HEK293 (cell line): Measurements from ENCODE around the gene DGUOK.

ENCODE experiments used
- AEBP2 ChIP-seq: fragments of 450-650 bp; formaldehyde crosslinking; IDR thresholded peaks from 2 replicates; pipeline ENCODE4 v1.5.1; 2016; ENCODE audit warnings: missing biosample characterization, missing genetic modification characterization, borderline replicate concordance
- KLF7 ChIP-seq: fragments of 450-650 bp; formaldehyde crosslinking; IDR thresholded peaks from 2 replicates; pipeline ENCODE4 v1.5.1; 2016; ENCODE audit warnings: missing biosample characterization, missing genetic modification characterization, borderline replicate concordance
- MEIS1 ChIP-seq: sonication (generic); formaldehyde crosslinking; IDR thresholded peaks from 2 replicates; pipeline ENCODE4 v1.8.1; 2022; ENCODE audit warnings: missing genetic modification reagents, mild to moderate bottlenecking, borderline replicate concordance
- MYNN ChIP-seq: fragments of 450-650 bp; formaldehyde crosslinking; IDR thresholded peaks from 2 replicates; pipeline ENCODE4 v1.5.1; 2016; ENCODE audit warnings: missing biosample characterization, missing genetic modification characterization, borderline replicate concordance
- SCRT1 ChIP-seq: fragments of 450-650 bp; formaldehyde crosslinking; IDR thresholded peaks from 2 replicates; pipeline ENCODE4 v1.5.1; 2016; ENCODE audit warnings: missing biosample characterization, missing genetic modification characterization, borderline replicate concordance
- TRIM28 ChIP-seq: IDR thresholded peaks from 2 replicates; pipeline ENCODE4 v1.6.1; 2011; ENCODE audit warnings: low read length, control low read depth, borderline replicate concordance
- YY1 ChIP-seq: fragments of 450-650 bp; formaldehyde crosslinking; IDR thresholded peaks from 2 replicates; pipeline ENCODE4 v1.5.1; 2018; ENCODE audit warnings: missing biosample characterization, missing genetic modification characterization
- ZBTB20 ChIP-seq: fragments of 450-650 bp; formaldehyde crosslinking; IDR thresholded peaks from 2 replicates; pipeline ENCODE4 v1.5.1; 2016; ENCODE audit warnings: missing biosample characterization, missing genetic modification characterization
- ZBTB8A ChIP-seq: fragments of 450-650 bp; formaldehyde crosslinking; IDR thresholded peaks from 2 replicates; pipeline ENCODE4 v1.5.1; 2016; ENCODE audit warnings: missing biosample characterization, missing genetic modification characterization
- ZNF132 ChIP-seq: fragments of 450-650 bp; formaldehyde crosslinking; IDR thresholded peaks from 2 replicates; pipeline ENCODE4 v1.5.1; 2017; ENCODE audit warnings: missing biosample characterization, missing genetic modification characterization, borderline replicate concordance
- ZNF133 ChIP-seq: fragments of 450-650 bp; formaldehyde crosslinking; IDR thresholded peaks from 2 replicates; pipeline ENCODE4 v1.5.1; 2016; ENCODE audit warnings: missing biosample characterization, missing genetic modification characterization
- ZNF146 ChIP-seq: fragments of 450-650 bp; formaldehyde crosslinking; IDR thresholded peaks from 2 replicates; pipeline ENCODE4 v1.5.1; 2016; ENCODE audit warnings: missing biosample characterization, missing genetic modification characterization
- ZNF157 ChIP-seq: fragments of 450-650 bp; formaldehyde crosslinking; IDR thresholded peaks from 2 replicates; pipeline ENCODE4 v1.5.1; 2016; ENCODE audit warnings: missing biosample characterization, missing genetic modification characterization
- ZNF174 ChIP-seq: fragments of 450-650 bp; formaldehyde crosslinking; IDR thresholded peaks from 2 replicates; pipeline ENCODE4 v1.5.0; 2017; ENCODE audit warnings: missing biosample characterization, mild to moderate bottlenecking, missing genetic modification characterization
- ZNF26 ChIP-seq: fragments of 450-650 bp; formaldehyde crosslinking; IDR thresholded peaks from 2 replicates; pipeline ENCODE4 v1.5.1; 2016; ENCODE audit warnings: missing biosample characterization, missing genetic modification characterization
- ZNF341 ChIP-seq: fragments of 450-650 bp; formaldehyde crosslinking; IDR thresholded peaks from 2 replicates; pipeline ENCODE4; 2016; ENCODE audit warnings: low read depth, missing biosample characterization, missing genetic modification characterization
- ZNF416 ChIP-seq: fragments of 450-650 bp; formaldehyde crosslinking; IDR thresholded peaks from 2 replicates; pipeline ENCODE4 v1.5.1; 2016; ENCODE audit warnings: missing biosample characterization, missing genetic modification characterization
- ZNF544 ChIP-seq: fragments of 450-650 bp; formaldehyde crosslinking; IDR thresholded peaks from 2 replicates; pipeline ENCODE4 v1.5.0; 2017; ENCODE audit warnings: missing biosample characterization, missing genetic modification characterization
- ZNF600 ChIP-seq: fragments of 450-650 bp; formaldehyde crosslinking; IDR thresholded peaks from 2 replicates; pipeline ENCODE4 v1.5.1; 2016; ENCODE audit warnings: missing biosample characterization, missing genetic modification characterization
- ZNF837 ChIP-seq: fragments of 450-650 bp; formaldehyde crosslinking; IDR thresholded peaks from 2 replicates; pipeline ENCODE4 v1.5.1; 2016; ENCODE audit warnings: missing biosample characterization, missing genetic modification characterization
- ZSCAN4 ChIP-seq: fragments of 450-650 bp; formaldehyde crosslinking; IDR thresholded peaks from 2 replicates; pipeline ENCODE4 v1.5.1; 2017; ENCODE audit warnings: missing biosample characterization, missing genetic modification characterization
- TF ChIP-seq, protein P1 (sequence below): fragments of 450-650 bp; formaldehyde crosslinking; IDR thresholded peaks from 2 replicates; pipeline ENCODE4 v1.5.1; 2016; ENCODE audit warnings: missing biosample characterization, missing genetic modification characterization
- TF ChIP-seq, protein P2 (sequence below): fragments of 450-650 bp; formaldehyde crosslinking; IDR thresholded peaks from 2 replicates; pipeline ENCODE4 v1.5.1; 2017; ENCODE audit warnings: missing biosample characterization, missing genetic modification characterization
- TF ChIP-seq, protein P3 (sequence below): fragments of 450-650 bp; formaldehyde crosslinking; IDR thresholded peaks from 2 replicates; pipeline ENCODE4 v1.5.1; 2016; ENCODE audit warnings: missing biosample characterization, missing genetic modification characterization
- TF ChIP-seq, protein P4 (sequence below): fragments of 450-650 bp; formaldehyde crosslinking; IDR thresholded peaks from 2 replicates; pipeline ENCODE4 v1.5.1; 2016; ENCODE audit warnings: missing biosample characterization, missing genetic modification characterization

DGUOK gene

GRCh38 chr2:74002505-74003421 lies 76.1 kb downstream of the DGUOK start (continued):
- TF ChIP-seq ZNF837 (tag by site-specific recombination) (no peak), ZNF157 (tag by site-specific recombination) (no peak), MYNN (no peak), YY1 (no peak), ZNF600 (tag by site-specific recombination) (no peak), ZBTB8A (tag by site-specific recombination) (no peak), SCRT1 (no peak), AEBP2 (tag by site-specific recombination) (no peak), ZBTB20 (tag by site-specific recombination) (peak; percentile 7; the same call in 1 of the 2 replicates), ZSCAN4 (peak; percentile 77), ZNF133 (no peak), TRIM28 (no peak), MEIS1 (CRISPR knock-in tag) (no peak), ZNF146 (no peak), ZNF416 (no peak), ZNF174 (tag by site-specific recombination) (no peak), ZNF341 (peak; percentile 66), ZNF132 (no peak), KLF7 (tag by site-specific recombination) (no peak), ZNF544 (no peak), ZNF26 (tag by site-specific recombination) (no peak)
- TF ChIP-seq, protein P1, sequence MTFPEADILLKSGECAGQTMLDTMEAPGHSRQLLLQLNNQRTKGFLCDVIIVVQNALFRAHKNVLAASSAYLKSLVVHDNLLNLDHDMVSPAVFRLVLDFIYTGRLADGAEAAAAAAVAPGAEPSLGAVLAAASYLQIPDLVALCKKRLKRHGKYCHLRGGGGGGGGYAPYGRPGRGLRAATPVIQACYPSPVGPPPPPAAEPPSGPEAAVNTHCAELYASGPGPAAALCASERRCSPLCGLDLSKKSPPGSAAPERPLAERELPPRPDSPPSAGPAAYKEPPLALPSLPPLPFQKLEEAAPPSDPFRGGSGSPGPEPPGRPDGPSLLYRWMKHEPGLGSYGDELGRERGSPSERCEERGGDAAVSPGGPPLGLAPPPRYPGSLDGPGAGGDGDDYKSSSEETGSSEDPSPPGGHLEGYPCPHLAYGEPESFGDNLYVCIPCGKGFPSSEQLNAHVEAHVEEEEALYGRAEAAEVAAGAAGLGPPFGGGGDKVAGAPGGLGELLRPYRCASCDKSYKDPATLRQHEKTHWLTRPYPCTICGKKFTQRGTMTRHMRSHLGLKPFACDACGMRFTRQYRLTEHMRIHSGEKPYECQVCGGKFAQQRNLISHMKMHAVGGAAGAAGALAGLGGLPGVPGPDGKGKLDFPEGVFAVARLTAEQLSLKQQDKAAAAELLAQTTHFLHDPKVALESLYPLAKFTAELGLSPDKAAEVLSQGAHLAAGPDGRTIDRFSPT (tag by site-specific recombination): no peak
- TF ChIP-seq, protein P2, sequence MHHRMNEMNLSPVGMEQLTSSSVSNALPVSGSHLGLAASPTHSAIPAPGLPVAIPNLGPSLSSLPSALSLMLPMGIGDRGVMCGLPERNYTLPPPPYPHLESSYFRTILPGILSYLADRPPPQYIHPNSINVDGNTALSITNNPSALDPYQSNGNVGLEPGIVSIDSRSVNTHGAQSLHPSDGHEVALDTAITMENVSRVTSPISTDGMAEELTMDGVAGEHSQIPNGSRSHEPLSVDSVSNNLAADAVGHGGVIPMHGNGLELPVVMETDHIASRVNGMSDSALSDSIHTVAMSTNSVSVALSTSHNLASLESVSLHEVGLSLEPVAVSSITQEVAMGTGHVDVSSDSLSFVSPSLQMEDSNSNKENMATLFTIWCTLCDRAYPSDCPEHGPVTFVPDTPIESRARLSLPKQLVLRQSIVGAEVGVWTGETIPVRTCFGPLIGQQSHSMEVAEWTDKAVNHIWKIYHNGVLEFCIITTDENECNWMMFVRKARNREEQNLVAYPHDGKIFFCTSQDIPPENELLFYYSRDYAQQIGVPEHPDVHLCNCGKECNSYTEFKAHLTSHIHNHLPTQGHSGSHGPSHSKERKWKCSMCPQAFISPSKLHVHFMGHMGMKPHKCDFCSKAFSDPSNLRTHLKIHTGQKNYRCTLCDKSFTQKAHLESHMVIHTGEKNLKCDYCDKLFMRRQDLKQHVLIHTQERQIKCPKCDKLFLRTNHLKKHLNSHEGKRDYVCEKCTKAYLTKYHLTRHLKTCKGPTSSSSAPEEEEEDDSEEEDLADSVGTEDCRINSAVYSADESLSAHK: no peak
- TF ChIP-seq, protein P3, sequence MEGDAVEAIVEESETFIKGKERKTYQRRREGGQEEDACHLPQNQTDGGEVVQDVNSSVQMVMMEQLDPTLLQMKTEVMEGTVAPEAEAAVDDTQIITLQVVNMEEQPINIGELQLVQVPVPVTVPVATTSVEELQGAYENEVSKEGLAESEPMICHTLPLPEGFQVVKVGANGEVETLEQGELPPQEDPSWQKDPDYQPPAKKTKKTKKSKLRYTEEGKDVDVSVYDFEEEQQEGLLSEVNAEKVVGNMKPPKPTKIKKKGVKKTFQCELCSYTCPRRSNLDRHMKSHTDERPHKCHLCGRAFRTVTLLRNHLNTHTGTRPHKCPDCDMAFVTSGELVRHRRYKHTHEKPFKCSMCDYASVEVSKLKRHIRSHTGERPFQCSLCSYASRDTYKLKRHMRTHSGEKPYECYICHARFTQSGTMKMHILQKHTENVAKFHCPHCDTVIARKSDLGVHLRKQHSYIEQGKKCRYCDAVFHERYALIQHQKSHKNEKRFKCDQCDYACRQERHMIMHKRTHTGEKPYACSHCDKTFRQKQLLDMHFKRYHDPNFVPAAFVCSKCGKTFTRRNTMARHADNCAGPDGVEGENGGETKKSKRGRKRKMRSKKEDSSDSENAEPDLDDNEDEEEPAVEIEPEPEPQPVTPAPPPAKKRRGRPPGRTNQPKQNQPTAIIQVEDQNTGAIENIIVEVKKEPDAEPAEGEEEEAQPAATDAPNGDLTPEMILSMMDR (tag by site-specific recombination): no peak
- TF ChIP-seq, protein P4, sequence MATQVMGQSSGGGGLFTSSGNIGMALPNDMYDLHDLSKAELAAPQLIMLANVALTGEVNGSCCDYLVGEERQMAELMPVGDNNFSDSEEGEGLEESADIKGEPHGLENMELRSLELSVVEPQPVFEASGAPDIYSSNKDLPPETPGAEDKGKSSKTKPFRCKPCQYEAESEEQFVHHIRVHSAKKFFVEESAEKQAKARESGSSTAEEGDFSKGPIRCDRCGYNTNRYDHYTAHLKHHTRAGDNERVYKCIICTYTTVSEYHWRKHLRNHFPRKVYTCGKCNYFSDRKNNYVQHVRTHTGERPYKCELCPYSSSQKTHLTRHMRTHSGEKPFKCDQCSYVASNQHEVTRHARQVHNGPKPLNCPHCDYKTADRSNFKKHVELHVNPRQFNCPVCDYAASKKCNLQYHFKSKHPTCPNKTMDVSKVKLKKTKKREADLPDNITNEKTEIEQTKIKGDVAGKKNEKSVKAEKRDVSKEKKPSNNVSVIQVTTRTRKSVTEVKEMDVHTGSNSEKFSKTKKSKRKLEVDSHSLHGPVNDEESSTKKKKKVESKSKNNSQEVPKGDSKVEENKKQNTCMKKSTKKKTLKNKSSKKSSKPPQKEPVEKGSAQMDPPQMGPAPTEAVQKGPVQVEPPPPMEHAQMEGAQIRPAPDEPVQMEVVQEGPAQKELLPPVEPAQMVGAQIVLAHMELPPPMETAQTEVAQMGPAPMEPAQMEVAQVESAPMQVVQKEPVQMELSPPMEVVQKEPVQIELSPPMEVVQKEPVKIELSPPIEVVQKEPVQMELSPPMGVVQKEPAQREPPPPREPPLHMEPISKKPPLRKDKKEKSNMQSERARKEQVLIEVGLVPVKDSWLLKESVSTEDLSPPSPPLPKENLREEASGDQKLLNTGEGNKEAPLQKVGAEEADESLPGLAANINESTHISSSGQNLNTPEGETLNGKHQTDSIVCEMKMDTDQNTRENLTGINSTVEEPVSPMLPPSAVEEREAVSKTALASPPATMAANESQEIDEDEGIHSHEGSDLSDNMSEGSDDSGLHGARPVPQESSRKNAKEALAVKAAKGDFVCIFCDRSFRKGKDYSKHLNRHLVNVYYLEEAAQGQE (tag by site-specific recombination): no peak
